SU-DHL-6 (cell line): ENCODE data around the gene C16orf78.

Experiments used
- CTCF ChIP-seq: fragments of 200-600 bp; sonication (generic); IDR thresholded peaks from one replicate; pipeline ENCODE4 v1.5.1; 2017; ENCODE audit warnings: antibody characterized with exemption, mild to moderate bottlenecking, low read length, moderate library complexity; ENCODE audit not compliant: insufficient read depth, poor library complexity, severe bottlenecking
- EZH2phosphoT487 ChIP-seq: fragments of 200-600 bp; sonication (generic), shearing (Covaris generic); conservative IDR thresholded peaks from 2 replicates; pipeline ENCODE4 v1.6.1; 2018; ENCODE audit warnings: mild to moderate bottlenecking, antibody characterized with exemption, low read length, moderate library complexity, mixed read lengths

- no peak for TF ChIP-seq CTCF
- TF ChIP-seq EZH2phosphoT487: no peak
Observed at GRCh38 chr16:49346459-49346858, 27.1 kb upstream of the C16orf78 start.
